H9 (cell line): ENCODE data around the gene PDZD2. TPM values are rescaled to one million over a fixed set of nuclear protein-coding genes. Genes with fewer than 3 reads are reported as not detected.

Experiments used
- DNase-seq: peaks from one replicate; pipeline ENCODE4 v3.0.0-alpha.2; 2017
- H2AFZ ChIP-seq: one replicate; pipeline ENCODE4 v1.6.1; 2013; ENCODE audit warnings: mild to moderate bottlenecking, low read length, control low read depth, moderate library complexity
- H2AK5ac ChIP-seq: 2 replicates; pipeline ENCODE4 v1.6.1; 2013; ENCODE audit warnings: low read length, control low read depth, mixed read lengths; ENCODE audit not compliant: insufficient read length
- H2BK120ac ChIP-seq: one replicate; pipeline ENCODE4 v1.6.1; 2013; ENCODE audit warnings: low read depth, mild to moderate bottlenecking, low read length, control low read depth, inconsistent platforms; ENCODE audit not compliant: poor library complexity, severe bottlenecking
- H2BK12ac ChIP-seq: 2 replicates; pipeline ENCODE4 v1.6.1; 2013; ENCODE audit warnings: low read length, control low read depth, mixed read lengths, low read depth; ENCODE audit not compliant: insufficient read length
- H2BK15ac ChIP-seq: 2 replicates; pipeline ENCODE4 v1.6.1; 2013; ENCODE audit warnings: low read depth, low read length, control low read depth
- H2BK20ac ChIP-seq: one replicate; pipeline ENCODE4 v1.6.1; 2013; ENCODE audit warnings: low read depth, mild to moderate bottlenecking, low read length, control low read depth, inconsistent platforms; ENCODE audit not compliant: poor library complexity, severe bottlenecking
- H2BK5ac ChIP-seq: 2 replicates; pipeline ENCODE4 v1.6.1; 2013; ENCODE audit warnings: low read length, control low read depth, mixed read lengths; ENCODE audit not compliant: insufficient read length
- H3K14ac ChIP-seq: 2 replicates; pipeline ENCODE4 v1.6.1; 2013; ENCODE audit warnings: low read length, control low read depth; ENCODE audit not compliant: insufficient read depth
- H3K18ac ChIP-seq: 2 replicates; pipeline ENCODE4 v1.6.1; 2013; ENCODE audit warnings: low read depth, mild to moderate bottlenecking, mixed read lengths, low read length, control low read depth; ENCODE audit not compliant: insufficient read length
- H3K23ac ChIP-seq: 2 replicates; pipeline ENCODE4 v1.6.1; 2013; ENCODE audit warnings: low read length, control low read depth, mixed read lengths, low read depth; ENCODE audit not compliant: insufficient read length
- H3K23me2 ChIP-seq: 2 replicates; pipeline ENCODE4 v1.6.1; 2013; ENCODE audit warnings: low read depth, mild to moderate bottlenecking, mixed read lengths, low read length, control low read depth; ENCODE audit not compliant: insufficient read length, poor library complexity, severe bottlenecking
- H3K27ac ChIP-seq: 2 replicates; pipeline ENCODE4 v1.5.1; 2013; ENCODE audit warnings: low read length, control low read depth, mixed read lengths, low read depth; ENCODE audit not compliant: insufficient read length
- H3K27me3 ChIP-seq: 2 replicates; pipeline ENCODE4 v1.6.1; 2013; ENCODE audit warnings: low read length, control low read depth, inconsistent platforms; ENCODE audit not compliant: insufficient read depth
- H3K4ac ChIP-seq: 2 replicates; pipeline ENCODE4 v1.6.1; 2013; ENCODE audit warnings: low read depth, mild to moderate bottlenecking, control low read depth, inconsistent platforms, low read length, moderate library complexity
- H3K4me1 ChIP-seq: 2 replicates; pipeline ENCODE4 v1.6.1; 2013; ENCODE audit warnings: low read length, control low read depth, inconsistent platforms; ENCODE audit not compliant: insufficient read depth
- H3K4me2 ChIP-seq: 2 replicates; pipeline ENCODE4 v1.6.1; 2013; ENCODE audit warnings: low read length, control low read depth, mixed read lengths; ENCODE audit not compliant: insufficient read length, insufficient read depth
- H3K56ac ChIP-seq: 2 replicates; pipeline ENCODE4 v1.6.1; 2013; ENCODE audit warnings: low read depth, mild to moderate bottlenecking, mixed read lengths, low read length, control low read depth; ENCODE audit not compliant: insufficient read length
- H3K79me1 ChIP-seq: 2 replicates; pipeline ENCODE4 v1.6.1; 2013; ENCODE audit warnings: low read depth, mild to moderate bottlenecking, moderate library complexity, low read length, control low read depth, inconsistent platforms; ENCODE audit not compliant: insufficient read depth, poor library complexity, severe bottlenecking
- H3K79me2 ChIP-seq: 2 replicates; pipeline ENCODE4 v1.6.1; 2013; ENCODE audit warnings: low read length, control low read depth, inconsistent platforms; ENCODE audit not compliant: insufficient read depth
- H3K9ac ChIP-seq: 2 replicates; pipeline ENCODE4 v1.6.1; 2013; ENCODE audit warnings: low read length, control low read depth, mixed read lengths; ENCODE audit not compliant: insufficient read length; ENCODE audit errors: extremely low read depth
- H3K9me3 ChIP-seq: one replicate; pipeline ENCODE4 v1.6.1; 2013; ENCODE audit warnings: low read depth, low read length, inconsistent platforms; ENCODE audit not compliant: control insufficient read depth
- H3T11ph ChIP-seq: one replicate; pipeline ENCODE4 v1.6.1; 2013; ENCODE audit warnings: mild to moderate bottlenecking, low read length, control low read depth, inconsistent platforms
- H4K20me1 ChIP-seq: one replicate; pipeline ENCODE4 v1.6.1; 2013; ENCODE audit not compliant: control insufficient read depth, insufficient read length, insufficient read depth
- H4K5ac ChIP-seq: 2 replicates; pipeline ENCODE4 v1.6.1; 2013; ENCODE audit warnings: low read depth, mild to moderate bottlenecking, mixed read lengths, low read length, control low read depth; ENCODE audit not compliant: insufficient read length
- H4K8ac ChIP-seq: replicated peaks from 2 replicates; pipeline ENCODE4 v1.6.1; 2013; ENCODE audit warnings: low read length, control low read depth, mixed read lengths, low read depth; ENCODE audit not compliant: insufficient read length
- H4K91ac ChIP-seq: 2 replicates; pipeline ENCODE4 v1.6.1; 2013; ENCODE audit warnings: low read depth, mild to moderate bottlenecking, moderate library complexity, mixed read lengths, low read length, control low read depth; ENCODE audit not compliant: insufficient read length
- H3K27ac Mint-ChIP-seq, 3 experiments: 2 replicates in 2 of 3; 3 replicates in 1 of 3; pipeline ENCODE4 v1.8.0; 2020 to 2021; ENCODE audit warnings: mixed read lengths in 3 of 3, mild to moderate bottlenecking in 1 of 3, moderate library complexity in 1 of 3
- H3K27me3 Mint-ChIP-seq: 2 replicates; pipeline ENCODE4 v1.8.0; 2021; ENCODE audit warnings: low read depth, mild to moderate bottlenecking, moderate library complexity, mixed read lengths
- H3K36me3 Mint-ChIP-seq, 3 experiments: 2 replicates in 2 of 3; 3 replicates in 1 of 3; pipeline ENCODE4 v1.8.0; 2020 to 2021; ENCODE audit warnings: low read depth in 3 of 3, mixed read lengths in 3 of 3; ENCODE audit not compliant: insufficient read depth in 1 of 3
- H3K4me1 Mint-ChIP-seq, 2 experiments: 2 replicates each; pipeline ENCODE4 v1.8.0; 2020; ENCODE audit warnings: mixed read lengths in 2 of 2
- H3K4me3 Mint-ChIP-seq, 2 experiments: 2 replicates in 1 of 2; 3 replicates in 1 of 2; pipeline ENCODE4 v1.8.0; 2020 to 2021; ENCODE audit warnings: mild to moderate bottlenecking in 2 of 2, mixed read lengths in 2 of 2, moderate library complexity in 1 of 2
- H3K9me3 Mint-ChIP-seq, 2 experiments: 2 replicates in 1 of 2; 3 replicates in 1 of 2; pipeline ENCODE4 v1.8.0; 2020; ENCODE audit warnings: mild to moderate bottlenecking in 2 of 2, mixed read lengths in 2 of 2, moderate library complexity in 1 of 2
- WGBS: extraction: QIAGEN DNeasy Blood & Tissue Kit; methylation state at CpG from one replicate; pipeline ENCODE4 v1.1.7; 2013; ENCODE audit warnings: missing lambda C conversion rate, low lambda C conversion rate, mixed read lengths; ENCODE audit not compliant: insufficient read length; ENCODE audit errors: extremely low coverage; 5-methylcytosine and 5-hydroxymethylcytosine counted together
- total RNA-seq: library from RNA; stranded (reverse); gene quantifications from 2 replicates; pipeline ENCODE4 v1.2.1, GENCODE V29; 2021
- TF ChIP-seq, protein P1 (sequence below): fragments of 200-600 bp; sonication (generic); conservative IDR thresholded peaks from 3 replicates; pipeline ENCODE4 v1.8.0; 2021; ENCODE audit warnings: antibody characterized with exemption, mild to moderate bottlenecking

PDZD2 gene
- total RNA-seq, 1 experiment from 2014 or later, result 9.9 TPM

DNA sequence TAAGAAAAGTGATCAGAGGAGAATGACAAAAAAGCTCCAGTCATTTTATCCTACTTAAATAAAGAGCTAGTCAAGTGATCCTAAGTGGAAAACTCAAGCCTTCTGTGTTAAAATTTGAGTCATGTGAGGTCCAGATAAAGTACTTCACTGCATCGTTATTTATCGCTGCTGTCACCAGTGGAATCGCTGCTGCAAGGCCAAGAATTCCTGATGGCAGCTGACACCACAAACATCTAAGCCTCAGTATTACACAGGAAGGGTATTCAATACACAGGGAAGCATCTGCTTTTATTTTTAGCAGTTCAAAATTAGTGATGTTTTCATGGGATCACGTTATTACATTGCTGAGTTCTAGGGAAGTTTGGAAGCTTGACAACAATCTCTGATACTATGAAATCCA, 344.9 kb downstream of the PDZD2 start:
- Histone ChIP-seq H3K79me2 (no peaks in the 10 kb centered on the region), H2BK120ac (no peak overlapping the region), H2BK12ac (no peak overlapping the region), H3K14ac (no peak overlapping the region), H3T11ph (no peak overlapping the region), H2AFZ (no peak overlapping the region), H2BK20ac (no peak overlapping the region), H3K9ac (no peak overlapping the region), H3K27me3 (no peaks in the 10 kb centered on the region), H3K18ac (no peak overlapping the region), H3K23me2 (no peaks in the 10 kb centered on the region), H2BK15ac (no peak overlapping the region), H3K56ac (no peak overlapping the region), H3K4me1 (no peaks in the 10 kb centered on the region), H4K5ac (no peak overlapping the region), H3K27ac (no peak overlapping the region), H4K20me1 (no peaks in the 10 kb centered on the region), H3K23ac (no peak overlapping the region), H3K79me1 (no peaks in the 10 kb centered on the region), H4K8ac (no peak overlapping the region), H3K4me2 (no peak overlapping the region), H2AK5ac (no peak overlapping the region), H4K91ac (no peak overlapping the region), H3K4ac (no peak overlapping the region), H3K9me3 (no peaks in the 10 kb centered on the region), H2BK5ac (no peak overlapping the region)
- no CpG with 5 or more reads among the region's 4 CpGs for WGBS
- Mint-ChIP-seq H3K27me3 (no peaks in the 10 kb centered on the region), H3K9me3 (peaks cover 9 to 10% of the 10 kb centered on the region in 2 experiments), H3K4me1 (peaks cover 9 to 11% of the 10 kb centered on the region in 2 experiments), H3K27ac (no peak overlapping the region), H3K36me3 (peaks cover 8 to 14% (median 13%) of the 10 kb centered on the region in 3 experiments), H3K4me3 (no peak overlapping the region)
- TF ChIP-seq, protein P1, sequence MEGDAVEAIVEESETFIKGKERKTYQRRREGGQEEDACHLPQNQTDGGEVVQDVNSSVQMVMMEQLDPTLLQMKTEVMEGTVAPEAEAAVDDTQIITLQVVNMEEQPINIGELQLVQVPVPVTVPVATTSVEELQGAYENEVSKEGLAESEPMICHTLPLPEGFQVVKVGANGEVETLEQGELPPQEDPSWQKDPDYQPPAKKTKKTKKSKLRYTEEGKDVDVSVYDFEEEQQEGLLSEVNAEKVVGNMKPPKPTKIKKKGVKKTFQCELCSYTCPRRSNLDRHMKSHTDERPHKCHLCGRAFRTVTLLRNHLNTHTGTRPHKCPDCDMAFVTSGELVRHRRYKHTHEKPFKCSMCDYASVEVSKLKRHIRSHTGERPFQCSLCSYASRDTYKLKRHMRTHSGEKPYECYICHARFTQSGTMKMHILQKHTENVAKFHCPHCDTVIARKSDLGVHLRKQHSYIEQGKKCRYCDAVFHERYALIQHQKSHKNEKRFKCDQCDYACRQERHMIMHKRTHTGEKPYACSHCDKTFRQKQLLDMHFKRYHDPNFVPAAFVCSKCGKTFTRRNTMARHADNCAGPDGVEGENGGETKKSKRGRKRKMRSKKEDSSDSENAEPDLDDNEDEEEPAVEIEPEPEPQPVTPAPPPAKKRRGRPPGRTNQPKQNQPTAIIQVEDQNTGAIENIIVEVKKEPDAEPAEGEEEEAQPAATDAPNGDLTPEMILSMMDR, result no peak
- no peak for DNase-seq
